NCI-H1092 (cell line): Measurements from ENCODE around the gene CDH24.

Experiments used
- DNase-seq: peaks from one replicate; lab custom pipeline; 2025; lab: John Stamatoyannopoulos, UW

Gene CDH24

DNA sequence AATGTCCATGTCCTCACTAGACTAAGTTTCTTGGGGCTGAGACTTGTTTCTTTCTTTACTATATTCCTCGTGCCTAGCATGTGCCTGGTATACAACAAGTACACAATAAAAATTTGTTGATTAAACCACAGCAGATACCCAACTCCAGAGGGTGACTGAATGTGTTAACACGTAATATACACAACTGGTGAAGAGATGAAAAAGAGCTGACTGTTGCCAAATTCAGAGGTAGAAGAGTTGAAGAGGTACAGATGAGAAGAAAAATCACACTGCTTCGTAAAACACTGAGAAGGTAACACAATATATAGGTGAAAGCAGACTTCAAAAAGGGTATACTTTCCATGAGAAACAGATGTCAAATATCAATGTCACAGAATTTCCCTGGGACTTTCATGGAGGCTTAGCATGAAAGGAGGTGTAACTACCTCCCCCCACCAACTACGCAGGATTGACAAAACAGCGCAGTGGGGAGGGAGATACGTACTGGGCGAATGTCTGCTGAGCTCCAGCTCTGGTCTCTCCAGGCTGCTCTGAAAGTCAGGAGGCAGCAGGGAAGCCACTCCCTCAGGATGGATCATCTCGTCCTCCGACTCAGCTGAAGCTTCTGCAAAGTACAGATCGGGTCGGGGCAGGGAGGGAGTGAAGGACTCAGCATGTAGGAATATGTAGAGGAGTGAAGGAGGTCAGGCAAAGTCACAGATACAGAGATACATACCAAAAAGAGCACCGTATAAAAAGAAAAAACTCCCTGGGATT is 32.4 kb upstream of the CDH24 start:
- no peak for DNase-seq

DNA sequence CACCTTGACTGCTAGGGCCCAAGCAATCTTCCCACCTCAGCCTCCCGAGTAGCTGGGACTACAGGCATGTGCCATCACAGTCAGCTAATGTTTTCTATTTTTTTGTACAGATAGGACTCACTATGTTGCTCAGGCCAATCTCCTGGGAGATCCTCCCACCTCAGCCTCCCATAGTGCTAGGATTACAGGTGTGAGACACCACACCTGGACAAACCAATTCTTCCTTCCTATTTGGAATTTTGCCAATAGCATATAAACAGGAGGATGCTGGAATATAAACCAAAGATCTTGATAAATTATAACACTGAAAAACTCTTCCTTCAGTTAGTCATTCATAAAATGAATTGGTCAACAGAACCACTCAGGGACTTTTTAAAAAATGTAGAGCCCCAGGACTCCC is 29.2 kb upstream of the CDH24 start:
- DNase-seq, result no peak

DNA sequence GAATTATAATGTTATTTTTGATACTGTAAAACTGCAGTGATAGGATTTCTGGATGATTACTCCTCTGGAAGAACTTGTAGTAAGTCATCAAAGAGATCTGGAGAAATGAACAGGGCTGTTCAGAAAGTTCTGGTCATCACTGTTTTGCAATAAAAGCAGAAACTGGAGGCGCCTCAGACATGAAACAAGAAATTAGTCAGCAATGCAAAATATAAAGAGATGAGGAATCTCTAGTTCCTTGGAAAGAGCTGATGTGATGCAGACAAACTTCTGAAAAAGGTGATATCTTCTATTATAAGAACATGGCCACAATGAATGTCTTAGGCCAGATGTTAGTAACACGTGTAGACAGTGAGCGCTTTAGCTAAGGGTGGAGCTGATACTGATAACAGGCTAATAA is 28.1 kb upstream of the CDH24 start:
- DNase-seq, result no peak

DNA sequence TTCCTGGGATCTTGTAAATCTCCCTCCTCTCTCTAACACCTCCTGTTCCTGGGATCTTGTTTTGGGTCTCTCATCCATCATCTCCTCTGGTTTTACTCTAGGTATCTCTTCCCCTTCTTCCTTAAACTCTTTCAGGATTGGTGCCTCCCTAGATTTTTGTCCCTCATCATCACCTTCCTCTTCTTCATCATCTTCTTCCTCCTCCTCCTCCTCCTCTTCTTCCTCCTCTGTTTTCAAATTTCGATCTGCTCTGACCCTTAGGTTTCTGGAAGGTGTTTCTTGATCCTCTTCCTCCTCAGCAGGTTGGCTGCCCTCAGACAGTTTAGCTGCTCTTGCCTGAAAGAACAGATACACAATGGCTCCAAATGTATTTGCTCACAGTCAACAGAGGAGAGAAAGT is 23.2 kb upstream of the CDH24 start:
- no peak for DNase-seq

DNA sequence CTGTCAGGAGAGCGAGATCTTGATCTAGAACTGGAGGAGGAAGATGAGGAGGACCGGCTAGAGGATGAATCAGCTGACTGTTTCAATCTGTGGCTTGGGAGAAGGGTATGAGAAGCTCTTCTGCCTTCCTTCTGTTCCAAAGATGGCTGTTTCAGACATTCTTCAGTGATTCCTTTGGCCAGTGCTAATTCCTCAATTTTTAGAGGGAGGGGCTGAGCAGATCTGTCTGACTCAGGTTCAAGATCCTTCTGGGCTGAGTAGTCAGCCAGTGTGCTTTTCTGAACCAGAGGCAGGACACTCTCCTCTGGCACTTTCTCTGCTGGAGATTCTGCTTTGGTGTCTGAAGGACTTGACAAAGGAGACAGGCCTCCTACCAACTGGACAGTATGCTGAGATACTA is 22.4 kb upstream of the CDH24 start:
- DNase-seq, result no peak

DNA sequence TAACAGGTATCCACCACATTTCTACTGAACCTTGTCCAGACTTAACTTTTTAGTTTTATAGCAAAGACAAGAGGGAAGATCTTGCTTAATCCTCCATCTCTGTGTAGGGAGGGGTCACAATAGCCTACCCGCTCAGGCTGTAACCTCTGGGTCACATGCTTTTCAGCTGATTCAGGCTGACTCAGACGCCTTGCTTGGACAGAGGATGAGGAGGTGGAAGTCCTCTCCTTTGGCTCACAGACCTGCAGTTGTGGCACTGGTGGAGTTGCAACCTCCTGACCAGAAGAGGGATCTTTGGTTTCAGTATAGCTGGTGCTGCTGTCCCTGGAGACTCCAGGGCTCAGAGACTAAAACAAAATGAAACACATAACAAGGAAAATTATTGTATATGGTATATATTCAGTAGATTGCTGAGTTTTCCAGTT is 21.4 kb upstream of the CDH24 start:
- no peak for DNase-seq

DNA sequence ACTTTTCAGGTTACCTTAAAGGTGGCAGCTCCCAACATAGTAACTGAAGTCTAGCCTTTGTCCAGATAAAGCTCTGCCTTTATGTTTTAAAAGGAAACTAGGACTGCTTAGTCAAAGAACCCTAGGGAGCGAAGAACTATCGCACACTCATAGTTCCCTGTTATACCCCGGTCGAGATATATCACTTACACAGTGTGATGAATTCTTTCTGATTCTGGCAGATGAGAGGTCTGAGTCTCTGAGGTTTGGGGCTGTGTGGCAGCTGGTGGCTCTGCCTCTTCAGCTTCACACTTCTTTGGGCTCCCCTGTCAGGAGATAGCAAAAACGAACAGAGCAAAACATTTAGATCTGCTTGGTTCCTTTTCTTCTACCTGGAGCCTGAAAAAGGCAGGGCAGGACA is 20.6 kb upstream of the CDH24 start:
- DNase-seq, result no peak

DNA sequence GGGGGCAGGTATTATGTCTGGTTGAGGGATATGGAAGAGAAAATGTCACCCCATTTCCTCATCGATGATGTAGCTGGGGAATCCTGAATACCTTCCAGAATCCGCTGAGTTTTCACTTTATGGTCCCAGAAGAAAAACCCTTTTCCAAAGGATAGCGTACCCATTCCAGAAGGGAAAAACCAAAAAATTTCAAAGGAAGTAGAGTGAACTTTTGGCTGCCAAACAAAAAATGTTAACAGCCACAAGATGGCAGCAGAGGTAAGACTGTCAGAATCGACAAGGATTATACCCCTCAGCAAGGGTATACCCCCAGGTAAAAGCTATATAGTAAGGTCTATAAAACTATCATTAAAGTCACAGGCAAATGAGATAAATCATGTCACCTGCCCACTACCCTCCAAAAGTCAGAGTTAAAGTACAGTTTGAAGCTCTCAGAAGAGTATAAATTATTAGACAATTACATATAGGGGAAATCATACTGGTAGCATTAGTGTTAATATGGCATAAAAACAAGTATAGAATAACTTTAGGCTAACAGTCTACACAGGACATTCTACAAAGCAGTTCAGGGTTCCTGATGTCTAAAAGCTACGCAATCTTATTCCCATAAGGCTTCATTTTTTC is 19.6 kb upstream of the CDH24 start:
- DNase-seq, result no peak

DNA sequence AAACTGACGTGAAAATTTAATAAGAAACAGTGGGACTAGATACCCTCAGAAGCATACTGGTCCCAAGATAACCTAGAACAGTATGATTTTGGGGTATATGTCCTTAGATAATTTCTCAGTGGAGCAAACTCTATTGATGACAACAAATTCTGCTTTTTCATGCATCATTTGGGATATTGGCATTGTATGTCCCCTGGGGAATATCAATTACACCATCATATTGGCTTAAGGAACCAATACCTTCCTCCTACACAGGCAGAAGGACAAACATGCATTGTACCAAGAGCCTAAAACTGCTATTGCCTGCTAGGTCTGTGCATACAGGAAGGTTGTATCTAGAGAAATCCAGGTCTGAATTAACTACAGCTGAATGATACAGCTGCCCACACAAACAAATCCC is 17.6 kb upstream of the CDH24 start:
- no peak for DNase-seq

DNA sequence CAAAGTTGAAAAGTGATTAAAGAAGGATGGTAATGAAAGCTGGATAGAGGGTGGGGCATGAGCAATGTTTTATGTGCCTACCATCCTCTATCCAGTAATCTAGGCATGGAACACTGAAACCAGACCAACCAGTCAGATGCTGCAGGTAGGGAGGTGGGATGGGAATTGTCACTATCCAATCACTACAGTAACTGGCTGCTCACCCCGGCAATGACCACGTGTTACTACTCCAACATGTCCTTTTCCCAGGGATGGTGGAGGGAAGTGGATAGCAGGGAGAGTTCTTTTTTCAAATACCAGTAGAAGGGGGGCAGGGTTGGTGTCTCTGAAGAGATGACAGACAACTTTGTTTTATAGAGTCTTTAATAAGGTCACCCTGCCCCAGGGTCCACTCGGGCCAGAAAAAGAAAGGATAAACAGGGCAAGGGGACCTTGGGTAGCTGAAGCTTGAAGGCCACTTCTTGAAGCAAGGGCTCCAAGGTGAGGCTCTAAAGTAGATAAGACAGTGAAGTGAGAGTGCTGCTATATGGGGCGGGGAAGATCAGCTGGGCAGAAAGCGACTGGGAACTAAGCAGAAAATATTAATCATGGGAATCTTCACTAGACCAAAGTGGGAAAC is 14.7 kb upstream of the CDH24 start:
- no peak for DNase-seq

DNA sequence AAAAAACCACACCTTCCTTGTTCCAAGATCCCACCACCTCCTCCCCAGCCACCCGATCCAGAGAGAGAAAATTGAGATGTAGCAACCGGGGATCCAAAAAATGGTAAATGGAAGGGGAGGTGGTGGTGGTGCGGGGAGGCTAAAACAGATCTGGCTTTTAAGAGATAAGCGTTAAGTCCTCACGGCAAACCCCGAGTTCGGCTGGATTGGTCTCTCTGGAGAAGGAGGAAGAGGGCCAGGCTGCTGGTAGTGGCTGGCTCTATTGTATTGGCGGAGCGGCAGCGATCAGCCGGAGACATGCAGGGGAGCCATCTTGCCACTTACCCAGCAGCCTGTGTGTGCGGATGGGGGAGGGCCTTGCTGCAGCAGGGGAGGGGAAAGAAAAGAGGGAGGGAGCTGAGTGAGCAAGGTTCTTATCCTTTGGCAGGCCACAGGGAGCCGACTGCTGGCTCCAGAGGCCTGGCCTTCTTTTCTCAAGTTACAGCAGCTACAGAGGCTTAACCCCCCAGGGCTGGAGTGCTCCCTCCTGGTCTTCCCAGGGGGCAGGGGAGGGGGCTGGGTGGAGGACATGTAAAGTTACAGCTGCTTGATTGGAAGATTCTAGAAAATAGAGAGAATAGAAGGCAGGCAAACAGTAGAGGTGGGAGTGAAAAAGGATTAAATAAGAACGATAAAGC is 14.1 kb upstream of the CDH24 start:
- DNase-seq, result no peak

DNA sequence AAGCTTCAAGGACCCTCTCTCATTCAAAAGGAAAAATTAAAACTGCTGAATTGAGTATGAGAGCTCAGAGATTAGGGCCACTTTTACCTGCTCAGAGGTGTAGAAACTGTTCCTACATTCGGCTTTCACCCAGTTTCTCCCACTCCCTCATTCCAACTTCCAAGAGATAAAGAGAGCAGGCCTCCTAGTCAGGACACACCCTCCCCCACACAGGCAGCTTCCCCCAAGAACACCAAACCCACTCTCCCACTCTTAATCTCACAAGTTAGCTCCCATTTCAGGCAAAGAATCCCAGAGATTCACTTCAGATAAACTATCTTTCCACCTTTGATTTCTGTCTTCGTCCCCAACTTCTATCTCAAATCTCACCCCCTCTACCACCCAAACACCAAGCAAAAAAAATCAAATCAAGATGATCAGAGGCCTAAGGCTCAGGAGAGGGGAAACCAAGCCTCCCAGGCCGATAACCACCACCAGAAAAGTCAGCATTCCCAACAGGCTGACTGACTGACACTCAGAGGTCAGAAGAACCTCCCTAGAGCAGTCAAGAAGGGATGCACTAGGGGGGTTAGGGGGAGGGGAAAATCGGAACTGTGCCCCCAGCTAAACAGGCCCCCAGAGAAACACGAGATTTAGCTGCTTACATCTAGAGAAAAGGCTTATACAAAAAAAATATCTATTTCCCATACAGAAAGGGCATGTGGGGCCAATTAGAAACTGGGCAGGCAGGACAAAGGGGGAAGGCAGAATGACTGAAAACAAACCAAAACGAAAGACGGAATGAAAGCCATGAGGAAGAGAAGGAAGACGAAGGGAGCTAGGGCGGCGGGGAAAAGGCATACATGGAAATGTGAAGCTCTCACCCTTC is 13.2 kb upstream of the CDH24 start:
- no peak for DNase-seq

DNA sequence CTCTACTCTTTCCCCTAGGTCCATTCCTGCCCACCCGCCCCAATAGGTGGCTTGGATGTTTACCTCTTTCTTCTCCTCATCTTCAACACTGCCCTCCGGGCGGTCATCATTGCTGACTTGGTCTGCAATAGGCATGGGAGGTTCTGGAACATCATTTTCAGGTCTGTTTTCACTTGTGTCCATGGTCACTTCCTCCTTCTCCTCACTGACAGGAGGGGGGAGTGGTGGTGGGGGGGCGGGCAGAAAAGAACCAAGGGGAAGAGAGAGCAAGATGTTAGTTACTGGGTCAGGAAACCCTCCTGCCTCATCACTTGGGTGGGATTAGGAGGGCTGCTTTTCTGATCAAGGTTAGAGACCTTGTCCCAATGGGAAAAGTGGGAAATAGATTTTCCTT is 12.1 kb upstream of the CDH24 start:
- DNase-seq, result no peak

DNA sequence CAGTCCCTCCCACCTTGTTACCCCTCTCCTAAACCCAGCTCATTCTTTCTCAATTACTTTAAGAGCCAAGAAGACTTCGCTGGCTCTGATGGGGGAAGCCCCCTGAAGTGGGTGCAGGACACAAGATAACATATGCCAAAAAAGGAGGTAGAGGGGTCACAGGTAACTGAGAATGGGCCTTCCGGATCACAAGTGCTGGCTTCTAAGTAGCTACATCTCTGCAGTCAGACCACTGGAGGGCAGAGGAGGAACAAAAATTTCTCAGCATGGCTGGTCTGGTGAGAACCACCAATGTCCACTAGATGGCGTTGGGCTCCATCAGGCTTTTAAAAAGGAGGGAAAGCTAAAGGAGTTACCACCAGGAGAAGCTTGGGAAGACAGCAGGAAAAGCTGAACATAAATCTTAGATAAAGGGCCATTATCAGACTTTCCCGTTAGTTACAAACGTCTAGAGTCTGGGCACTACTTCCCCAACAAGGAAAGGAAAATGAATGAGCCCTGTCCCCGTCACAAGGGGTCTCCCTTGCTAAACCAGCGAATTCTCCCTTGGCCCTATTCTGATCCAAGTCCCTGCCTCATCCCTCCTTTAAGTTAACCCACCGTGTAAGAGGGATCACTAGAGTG is 11.6 kb upstream of the CDH24 start:
- DNase-seq, result no peak

DNA sequence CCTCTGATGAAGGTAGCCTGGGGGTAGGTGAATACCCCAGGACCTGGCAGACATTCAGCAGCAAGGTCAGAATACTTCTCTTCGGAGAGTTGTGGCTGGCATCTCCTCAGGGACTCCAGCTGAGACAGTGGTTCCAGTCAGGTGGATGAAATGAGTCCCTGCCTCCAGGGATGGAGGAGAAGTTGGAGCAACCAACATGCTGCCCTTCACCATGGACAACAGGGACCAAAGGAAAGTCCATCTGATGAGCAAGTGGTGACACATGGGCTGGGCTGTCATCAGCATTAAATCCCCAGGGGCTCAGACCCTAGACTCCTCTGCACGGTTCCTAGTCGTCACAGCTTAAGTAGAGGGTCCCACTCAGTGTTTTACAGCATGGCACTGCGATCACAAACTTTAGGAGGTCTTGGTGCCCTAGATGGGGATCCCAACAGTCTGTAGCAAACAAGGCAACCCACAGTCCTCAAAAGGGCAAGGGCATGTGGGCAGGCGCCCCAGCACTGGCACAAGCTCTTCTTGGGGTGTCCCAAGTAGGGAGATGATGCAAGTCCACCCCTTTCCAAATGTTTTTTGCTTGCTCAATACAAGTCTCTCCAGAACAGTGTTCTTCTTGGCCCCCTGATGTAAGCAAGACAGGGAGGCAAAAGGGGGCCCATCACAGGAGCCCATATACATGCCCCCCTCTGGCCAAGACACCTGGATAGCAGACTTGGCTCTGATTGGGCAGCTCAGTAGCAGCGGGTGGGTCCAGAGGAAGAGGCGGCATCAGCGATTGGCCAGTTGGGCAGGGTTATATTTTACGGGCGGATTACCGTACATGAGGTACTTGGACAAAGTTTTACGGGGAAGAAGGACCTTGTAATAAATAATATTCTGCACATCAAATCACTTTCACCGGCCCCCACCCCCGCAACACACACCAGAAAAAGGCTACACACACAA is 10.8 kb upstream of the CDH24 start:
- no peak for DNase-seq

DNA sequence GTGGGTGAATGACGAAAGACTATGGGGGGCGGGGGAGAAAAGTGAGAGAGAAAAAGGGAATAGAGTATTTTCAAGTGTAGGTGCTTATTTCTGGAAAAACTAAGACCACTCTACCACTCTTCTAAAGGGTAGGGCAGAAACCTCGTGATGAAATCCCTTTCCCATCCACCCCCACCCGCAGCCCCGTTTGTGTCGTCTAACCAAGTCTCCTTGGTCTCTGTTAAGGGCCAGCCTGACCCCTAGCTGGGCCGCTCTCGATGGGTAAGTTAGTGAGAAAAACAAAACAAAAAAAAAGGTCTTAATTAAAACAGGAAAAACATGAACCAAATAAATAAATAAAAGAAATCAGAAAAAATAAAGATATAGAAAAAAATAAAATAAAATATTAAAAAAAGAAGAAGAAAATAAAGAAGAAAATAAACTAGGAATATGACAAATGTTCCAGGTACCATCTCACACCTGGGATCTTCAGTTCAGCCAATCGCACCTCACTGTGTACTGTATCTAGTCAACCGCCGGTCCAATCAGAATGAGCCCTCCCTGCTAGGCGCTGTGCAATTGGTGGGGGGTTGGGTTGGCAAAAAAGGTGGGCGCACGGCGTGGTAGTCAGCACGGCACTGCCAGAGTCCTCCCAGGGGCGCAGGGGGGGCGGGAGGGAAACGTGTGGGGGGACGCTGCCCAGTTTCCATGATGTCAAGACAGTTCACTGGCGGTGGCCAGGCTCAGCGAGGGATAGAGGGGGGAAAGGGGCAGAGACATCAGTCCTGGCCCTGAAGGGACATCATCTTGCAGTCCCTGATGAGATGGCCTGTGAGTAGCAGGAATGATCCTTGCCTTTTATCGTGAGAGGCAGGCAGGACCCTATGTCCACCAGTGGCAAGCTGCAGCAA is 9.8 kb upstream of the CDH24 start:
- DNase-seq, result no peak

DNA sequence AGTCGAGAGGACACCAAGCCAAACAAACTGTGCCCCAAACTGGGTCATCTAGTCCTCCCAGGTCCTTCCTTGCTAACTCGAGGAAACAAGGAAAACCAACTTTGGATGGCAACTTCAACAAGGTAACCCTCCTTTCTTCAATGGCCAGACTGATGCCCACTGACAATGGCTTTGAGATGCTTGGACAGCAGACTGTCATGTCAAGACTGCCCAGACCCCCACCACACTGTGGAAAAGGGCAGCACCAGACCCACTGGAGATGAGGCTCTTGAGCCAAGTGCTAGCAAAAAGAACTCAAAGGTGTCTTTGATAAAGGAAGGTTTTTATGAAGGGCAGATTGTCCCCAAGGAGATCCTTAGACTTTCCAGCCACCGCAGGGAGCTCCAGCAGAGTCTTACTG is 9.0 kb upstream of the CDH24 start:
- no peak for DNase-seq

DNA sequence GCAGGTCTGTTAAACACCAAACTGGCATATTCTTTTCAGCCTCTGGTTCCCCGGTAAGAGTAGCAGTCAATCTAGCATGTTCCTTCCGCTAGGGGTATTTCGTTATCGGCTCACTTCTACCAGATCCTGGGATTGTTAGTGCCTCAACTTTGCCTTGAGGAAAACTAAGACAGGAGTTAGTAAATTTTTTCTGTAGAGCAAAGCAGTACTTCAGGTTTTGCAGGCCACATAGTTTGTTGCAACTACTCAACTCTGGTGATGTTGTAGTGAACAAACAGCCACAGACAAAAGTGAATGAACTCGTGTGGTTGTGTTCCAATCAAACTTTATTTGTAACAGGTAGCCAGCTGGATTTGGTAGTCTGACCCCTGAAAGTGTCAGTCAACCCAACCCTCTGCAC is 6.3 kb upstream of the CDH24 start:
- no peak for DNase-seq

DNA sequence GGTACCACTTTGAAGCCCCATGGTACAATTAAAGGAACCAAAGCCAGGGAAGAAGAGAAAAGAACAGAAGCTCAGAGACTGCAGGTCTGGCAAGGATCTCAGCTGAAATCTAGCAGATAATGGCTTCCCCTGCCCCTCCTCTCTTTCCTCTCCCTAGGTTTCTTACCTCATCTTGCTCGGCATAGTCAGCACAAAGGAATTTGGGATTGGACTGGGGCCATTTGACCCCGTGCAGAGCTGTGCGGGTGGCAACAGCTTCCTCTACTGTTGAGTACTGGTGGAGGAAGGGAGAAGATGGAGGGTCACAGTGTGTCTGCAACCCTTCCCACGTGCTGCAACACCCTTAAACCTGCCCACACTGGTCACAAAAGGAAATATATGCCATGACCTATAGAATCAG is 4.7 kb upstream of the CDH24 start:
- no peak for DNase-seq
